HepG2 (cell line): ENCODE measurements around the gene MYO1B. TPM values are rescaled to one million over a fixed set of nuclear protein-coding genes. Genes with fewer than 3 reads are reported as not detected.

Experiments used
- DPF2 ChIP-seq: sonication (generic); formaldehyde crosslinking; IDR thresholded peaks from 2 replicates; pipeline ENCODE4 v1.4.0; 2020; ENCODE audit warnings: mild to moderate bottlenecking, low read depth, missing genetic modification reagents, borderline replicate concordance
- EP300 ChIP-seq, 3 experiments: sonication (generic) in 1 of 3; formaldehyde crosslinking in 1 of 3; IDR thresholded peaks; 2 replicates each; pipeline versions ENCODE4 v1.5.1 to v1.6.1; 2011 to 2020; ENCODE audit warnings: low read depth in 2 of 3, low read length in 2 of 3, borderline replicate concordance in 1 of 3, improper control_type of control experiment in 1 of 3, mild to moderate bottlenecking in 1 of 3, missing genetic modification reagents in 1 of 3, moderate library complexity in 1 of 3
- KDM1A ChIP-seq: IDR thresholded peaks from 2 replicates; pipeline ENCODE4 v1.6.1; 2016; ENCODE audit warnings: missing compliant biosample characterization
- MAFK ChIP-seq, 2 experiments: IDR thresholded peaks in 1 of 2; conservative IDR thresholded peaks in 1 of 2; 2 replicates each; pipeline ENCODE4 v1.6.1; 2011; ENCODE audit warnings: improper control_type of control experiment in 2 of 2, low read length in 2 of 2
- NFE2L2 ChIP-seq: fragments of 150-350 bp; IDR thresholded peaks from 2 replicates; pipeline ENCODE4 v1.6.1; 2014; ENCODE audit warnings: low read length
- NR2F1 ChIP-seq, 2 experiments: fragments of 450-650 bp in 1 of 2; formaldehyde crosslinking in 1 of 2; IDR thresholded peaks; 2 replicates each; pipeline versions ENCODE4 v1.5.0 to v1.6.1; 2016 to 2020; ENCODE audit warnings: mild to moderate bottlenecking in 1 of 2, missing compliant biosample characterization in 1 of 2, missing genetic modification reagents in 1 of 2, moderate library complexity in 1 of 2
- SOX5 ChIP-seq: IDR thresholded peaks from 2 replicates; pipeline ENCODE4 v1.6.1; 2016; ENCODE audit warnings: borderline replicate concordance
- TMF1 ChIP-seq: sonication (generic); formaldehyde crosslinking; IDR thresholded peaks from 2 replicates; pipeline ENCODE4 v1.8.1; 2022; ENCODE audit warnings: low read depth, missing genetic modification reagents
- XRCC5 ChIP-seq: fragments of 200-400 bp; formaldehyde crosslinking; optimal IDR thresholded peaks from 2 replicates; pipeline ENCODE3; 2017; ENCODE audit warnings: mild to moderate bottlenecking, low read length
- ZNF317 ChIP-seq: sonication (generic); formaldehyde crosslinking; IDR thresholded peaks from 2 replicates; pipeline ENCODE4 v1.5.0; 2020; ENCODE audit warnings: mild to moderate bottlenecking, missing genetic modification reagents
- ZSCAN12 ChIP-seq: sonication (generic); formaldehyde crosslinking; IDR thresholded peaks from 2 replicates; pipeline ENCODE4 v1.9.0; 2021; ENCODE audit warnings: mild to moderate bottlenecking, missing genetic modification reagents
- ZSCAN22 ChIP-seq: sonication (generic); formaldehyde crosslinking; IDR thresholded peaks from 2 replicates; pipeline ENCODE4 v1.4.0; 2020; ENCODE audit warnings: mild to moderate bottlenecking, missing genetic modification reagents
- ZSCAN25 ChIP-seq: sonication (generic); formaldehyde crosslinking; IDR thresholded peaks from 2 replicates; pipeline ENCODE4 v1.8.0; 2022; ENCODE audit warnings: mild to moderate bottlenecking, missing genetic modification reagents
- ZSCAN9 ChIP-seq: IDR thresholded peaks from 2 replicates; pipeline ENCODE4 v1.6.1; 2016; ENCODE audit warnings: borderline replicate concordance
- polyA plus RNA-seq, 8 experiments: library from polyadenylated mRNA; depleted of rRNA in 3 of 8; stranded (reverse) in 7 of 8; unstranded in 1 of 8; fragments of >200 nt; fragmentation: Illumina TruSeq in 4 of 8; extraction: Trizol in 4 of 8; gene quantifications; 2 replicates each; pipeline versions ENCODE4 v1.2.1 to v1.2.3, GENCODE V29; 2011 to 2016; ENCODE audit warnings: low read depth in 4 of 8, missing spikeins in 1 of 8, mixed read lengths in 1 of 8; ENCODE audit not compliant: insufficient read depth in 1 of 8
- total RNA-seq, 5 experiments: library from RNA; depleted of rRNA; stranded (reverse); fragments of >200 nt; fragmentation: Illumina TruSeq; extraction: Trizol; gene quantifications; 2 replicates each; pipeline ENCODE4 v1.2.3, GENCODE V29; 2016; ENCODE audit warnings: low read depth in 1 of 5
- TF ChIP-seq, protein P1 (sequence below): sonication (generic); formaldehyde crosslinking; IDR thresholded peaks from 2 replicates; pipeline ENCODE4 v1.4.0; 2020; ENCODE audit warnings: missing genetic modification reagents
- TF ChIP-seq, protein P2 (sequence below): sonication (generic); formaldehyde crosslinking; IDR thresholded peaks from 2 replicates; pipeline ENCODE4 v1.5.0; 2020; ENCODE audit warnings: missing genetic modification reagents, mild to moderate bottlenecking, borderline replicate concordance
- TF ChIP-seq, protein P3 (sequence below): sonication (generic); formaldehyde crosslinking; IDR thresholded peaks from 2 replicates; pipeline ENCODE4 v1.9.0; 2021; ENCODE audit warnings: missing genetic modification reagents, borderline replicate concordance
- TF ChIP-seq, protein P4 (sequence below), 2 experiments: sonication (generic) in 1 of 2; formaldehyde crosslinking in 1 of 2; IDR thresholded peaks; 2 replicates each; pipeline versions ENCODE4 v1.4.0 to v1.6.1; 2018 to 2020; ENCODE audit warnings: missing genetic modification reagents in 2 of 2, borderline replicate concordance in 1 of 2, low read depth in 1 of 2, mild to moderate bottlenecking in 1 of 2, missing biosample characterization in 1 of 2

Gene MYO1B
- total and polyA plus RNA-seq, 2 of the 13 experiments (the other 11 are each of a cell fraction or from before 2014, with no cell fraction given) = 36.9 to 89.8 TPM

DNA sequence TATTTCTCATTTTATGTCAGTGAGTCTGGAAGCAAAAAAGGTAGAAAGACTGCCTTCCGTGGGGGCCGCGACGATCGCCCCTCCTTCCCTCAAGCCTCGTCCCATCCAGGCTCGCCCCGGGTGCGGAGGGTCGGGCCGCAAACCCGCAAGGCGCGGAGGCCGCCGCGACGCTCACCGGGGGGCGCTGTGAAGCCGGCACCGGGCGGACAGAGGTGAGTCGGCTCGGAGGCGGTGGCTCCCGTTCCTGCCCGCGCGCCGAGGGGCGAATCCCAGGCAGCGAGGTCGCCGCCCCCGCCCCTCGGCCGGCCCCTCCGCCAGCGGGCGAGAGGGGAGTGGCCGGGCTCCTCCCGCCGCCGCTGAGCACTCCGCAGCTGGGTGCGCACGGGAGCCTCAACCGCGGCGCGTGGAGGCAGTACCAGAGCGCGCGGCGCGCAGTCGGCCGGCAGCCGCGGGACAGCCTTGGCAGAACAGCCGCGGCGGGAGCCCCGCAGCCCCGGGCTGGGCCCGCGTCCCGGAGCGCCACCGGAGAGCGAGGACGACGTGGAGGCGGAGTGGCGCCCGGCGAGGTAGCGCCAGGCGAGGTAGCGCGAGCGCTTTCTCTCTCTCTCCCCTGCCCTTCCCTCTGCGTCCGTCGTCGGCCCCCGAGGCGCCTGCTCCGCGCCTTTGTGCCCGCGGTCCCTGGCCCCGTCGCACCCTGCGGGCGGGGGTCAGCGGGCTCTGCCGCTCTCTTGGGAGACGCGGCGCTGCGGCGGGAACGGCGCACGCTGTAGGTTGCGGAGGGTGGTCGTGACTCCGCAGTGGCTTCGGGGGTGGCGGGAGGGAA, at the start of gene MYO1B (continued):
- TF ChIP-seq ZSCAN12 = peak; percentile 19; the same call in 1 of the 2 replicates
- TF ChIP-seq, protein P1, sequence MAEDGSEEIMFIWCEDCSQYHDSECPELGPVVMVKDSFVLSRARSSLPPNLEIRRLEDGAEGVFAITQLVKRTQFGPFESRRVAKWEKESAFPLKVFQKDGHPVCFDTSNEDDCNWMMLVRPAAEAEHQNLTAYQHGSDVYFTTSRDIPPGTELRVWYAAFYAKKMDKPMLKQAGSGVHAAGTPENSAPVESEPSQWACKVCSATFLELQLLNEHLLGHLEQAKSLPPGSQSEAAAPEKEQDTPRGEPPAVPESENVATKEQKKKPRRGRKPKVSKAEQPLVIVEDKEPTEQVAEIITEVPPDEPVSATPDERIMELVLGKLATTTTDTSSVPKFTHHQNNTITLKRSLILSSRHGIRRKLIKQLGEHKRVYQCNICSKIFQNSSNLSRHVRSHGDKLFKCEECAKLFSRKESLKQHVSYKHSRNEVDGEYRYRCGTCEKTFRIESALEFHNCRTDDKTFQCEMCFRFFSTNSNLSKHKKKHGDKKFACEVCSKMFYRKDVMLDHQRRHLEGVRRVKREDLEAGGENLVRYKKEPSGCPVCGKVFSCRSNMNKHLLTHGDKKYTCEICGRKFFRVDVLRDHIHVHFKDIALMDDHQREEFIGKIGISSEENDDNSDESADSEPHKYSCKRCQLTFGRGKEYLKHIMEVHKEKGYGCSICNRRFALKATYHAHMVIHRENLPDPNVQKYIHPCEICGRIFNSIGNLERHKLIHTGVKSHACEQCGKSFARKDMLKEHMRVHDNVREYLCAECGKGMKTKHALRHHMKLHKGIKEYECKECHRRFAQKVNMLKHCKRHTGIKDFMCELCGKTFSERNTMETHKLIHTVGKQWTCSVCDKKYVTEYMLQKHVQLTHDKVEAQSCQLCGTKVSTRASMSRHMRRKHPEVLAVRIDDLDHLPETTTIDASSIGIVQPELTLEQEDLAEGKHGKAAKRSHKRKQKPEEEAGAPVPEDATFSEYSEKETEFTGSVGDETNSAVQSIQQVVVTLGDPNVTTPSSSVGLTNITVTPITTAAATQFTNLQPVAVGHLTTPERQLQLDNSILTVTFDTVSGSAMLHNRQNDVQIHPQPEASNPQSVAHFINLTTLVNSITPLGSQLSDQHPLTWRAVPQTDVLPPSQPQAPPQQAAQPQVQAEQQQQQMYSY = peak; percentile 52; the same call in 1 of the 2 replicates
- peak; percentile 26; the same call in 1 of the 2 replicates for TF ChIP-seq TMF1 (CRISPR knock-in tag)
- TF ChIP-seq MAFK (conservative IDR thresholded peaks at IDR 0.05 in 1 of 2, IDR thresholded peaks at IDR 0.05 in 1 of 2; ENCODE audit: low read length in 2 of 2) = no peak
- no peak; the same call in 1 of the 2 replicates for TF ChIP-seq ZSCAN9 (CRISPR knock-in tag)
- TF ChIP-seq, protein P2, sequence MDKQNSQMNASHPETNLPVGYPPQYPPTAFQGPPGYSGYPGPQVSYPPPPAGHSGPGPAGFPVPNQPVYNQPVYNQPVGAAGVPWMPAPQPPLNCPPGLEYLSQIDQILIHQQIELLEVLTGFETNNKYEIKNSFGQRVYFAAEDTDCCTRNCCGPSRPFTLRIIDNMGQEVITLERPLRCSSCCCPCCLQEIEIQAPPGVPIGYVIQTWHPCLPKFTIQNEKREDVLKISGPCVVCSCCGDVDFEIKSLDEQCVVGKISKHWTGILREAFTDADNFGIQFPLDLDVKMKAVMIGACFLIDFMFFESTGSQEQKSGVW = no peak
- no peak for TF ChIP-seq SOX5 (CRISPR knock-in tag)
- no peak for TF ChIP-seq DPF2 (CRISPR knock-in tag)
- 0 out of 2 replicates have a peak, but pooled peaks have one; percentile 31 for TF ChIP-seq KDM1A (CRISPR knock-in tag)
- TF ChIP-seq ZSCAN25 (CRISPR knock-in tag) = peak; percentile 84; the same call in 1 of the 2 replicates
- no peak for TF ChIP-seq NFE2L2
- 0 out of 4 replicates have a peak, but pooled peaks of 1 of the 2 experiments have one; percentile 6 for TF ChIP-seq NR2F1 (CRISPR knock-in tag; IDR thresholded peaks at IDR 0.05)
- TF ChIP-seq ZSCAN22 (CRISPR knock-in tag) = peak; percentile 79
- TF ChIP-seq, protein P3, sequence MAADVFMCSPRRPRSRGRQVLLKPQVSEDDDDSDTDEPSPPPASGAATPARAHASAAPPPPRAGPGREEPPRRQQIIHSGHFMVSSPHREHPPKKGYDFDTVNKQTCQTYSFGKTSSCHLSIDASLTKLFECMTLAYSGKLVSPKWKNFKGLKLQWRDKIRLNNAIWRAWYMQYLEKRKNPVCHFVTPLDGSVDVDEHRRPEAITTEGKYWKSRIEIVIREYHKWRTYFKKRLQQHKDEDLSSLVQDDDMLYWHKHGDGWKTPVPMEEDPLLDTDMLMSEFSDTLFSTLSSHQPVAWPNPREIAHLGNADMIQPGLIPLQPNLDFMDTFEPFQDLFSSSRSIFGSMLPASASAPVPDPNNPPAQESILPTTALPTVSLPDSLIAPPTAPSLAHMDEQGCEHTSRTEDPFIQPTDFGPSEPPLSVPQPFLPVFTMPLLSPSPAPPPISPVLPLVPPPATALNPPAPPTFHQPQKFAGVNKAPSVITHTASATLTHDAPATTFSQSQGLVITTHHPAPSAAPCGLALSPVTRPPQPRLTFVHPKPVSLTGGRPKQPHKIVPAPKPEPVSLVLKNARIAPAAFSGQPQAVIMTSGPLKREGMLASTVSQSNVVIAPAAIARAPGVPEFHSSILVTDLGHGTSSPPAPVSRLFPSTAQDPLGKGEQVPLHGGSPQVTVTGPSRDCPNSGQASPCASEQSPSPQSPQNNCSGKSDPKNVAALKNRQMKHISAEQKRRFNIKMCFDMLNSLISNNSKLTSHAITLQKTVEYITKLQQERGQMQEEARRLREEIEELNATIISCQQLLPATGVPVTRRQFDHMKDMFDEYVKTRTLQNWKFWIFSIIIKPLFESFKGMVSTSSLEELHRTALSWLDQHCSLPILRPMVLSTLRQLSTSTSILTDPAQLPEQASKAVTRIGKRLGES (CRISPR knock-in tag) = peak; percentile 63; the same call in 1 of the 2 replicates
- peak; percentile 93 for TF ChIP-seq XRCC5
- no peak; the same call in 1 of the 2 replicates for TF ChIP-seq ZNF317 (CRISPR knock-in tag)
- peak in 1 of 2 experiments; percentile 42; a peak in 1 of 4 replicates for TF ChIP-seq EP300 (IDR thresholded peaks at IDR 0.05; ENCODE audit: low read depth in 2 of 2, low read length in 2 of 2)
- no peak for TF ChIP-seq EP300 (CRISPR knock-in tag; IDR thresholded peaks at IDR 0.05; ENCODE audit: borderline replicate concordance)
- TF ChIP-seq, protein P4, sequence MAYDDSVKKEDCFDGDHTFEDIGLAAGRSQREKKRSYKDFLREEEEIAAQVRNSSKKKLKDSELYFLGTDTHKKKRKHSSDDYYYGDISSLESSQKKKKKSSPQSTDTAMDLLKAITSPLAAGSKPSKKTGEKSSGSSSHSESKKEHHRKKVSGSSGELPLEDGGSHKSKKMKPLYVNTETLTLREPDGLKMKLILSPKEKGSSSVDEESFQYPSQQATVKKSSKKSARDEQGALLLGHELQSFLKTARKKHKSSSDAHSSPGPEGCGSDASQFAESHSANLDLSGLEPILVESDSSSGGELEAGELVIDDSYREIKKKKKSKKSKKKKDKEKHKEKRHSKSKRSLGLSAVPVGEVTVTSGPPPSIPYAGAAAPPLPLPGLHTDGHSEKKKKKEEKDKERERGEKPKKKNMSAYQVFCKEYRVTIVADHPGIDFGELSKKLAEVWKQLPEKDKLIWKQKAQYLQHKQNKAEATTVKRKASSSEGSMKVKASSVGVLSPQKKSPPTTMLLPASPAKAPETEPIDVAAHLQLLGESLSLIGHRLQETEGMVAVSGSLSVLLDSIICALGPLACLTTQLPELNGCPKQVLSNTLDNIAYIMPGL (CRISPR knock-in tag; IDR thresholded peaks at IDR 0.05; ENCODE audit: borderline replicate concordance in 1 of 2, low read depth in 1 of 2) = peak; percentile 92 to 97
